ENCODE data around the gene FOXP1. TPM values are rescaled to one million over a fixed set of nuclear protein-coding genes. Genes with fewer than 3 reads are reported as not detected.

The FOXP1 gene
- total and polyA plus RNA-seq, 2 of the 13 experiments (the other 11 are each of a cell fraction or from before 2014, with no cell fraction given) = 40.4 to 59.0 TPM

- TF ChIP-seq ZMAT3 (CRISPR knock-in tag; conservative IDR thresholded peaks at IDR 0.05) (no peak), ZNF567 (CRISPR knock-in tag; IDR thresholded peaks at IDR 0.05; ENCODE audit: borderline replicate concordance) (no peak), SOX5 (CRISPR knock-in tag; IDR thresholded peaks at IDR 0.05; ENCODE audit: borderline replicate concordance) (peak; percentile 81), NFYC (CRISPR knock-in tag; IDR thresholded peaks at IDR 0.05) (peak; percentile 73), TBX3 (IDR thresholded peaks at IDR 0.05; ENCODE audit: borderline replicate concordance) (0 out of 2 replicates have a peak, but pooled peaks have one; percentile 27), FOXP1 (IDR thresholded peaks at IDR 0.05) (no peak), FOXP1 (CRISPR knock-in tag; IDR thresholded peaks at IDR 0.05) (peak; percentile 11; the same call in 1 of the 2 replicates), PATZ1 (CRISPR knock-in tag; IDR thresholded peaks at IDR 0.05) (peak; percentile 33; the same call in 1 of the 2 replicates), ZNF644 (CRISPR knock-in tag; IDR thresholded peaks at IDR 0.05; ENCODE audit: low read depth) (peak; percentile 29; the same call in 1 of the 2 replicates), ZBTB40 (IDR thresholded peaks at IDR 0.05) (no peak), ZBTB40 (CRISPR knock-in tag; IDR thresholded peaks at IDR 0.05) (no peak), ZNF883 (CRISPR knock-in tag; IDR thresholded peaks at IDR 0.05; ENCODE audit: not compliant biosample characterization) (no peak), SNAPC2 (CRISPR knock-in tag; IDR thresholded peaks at IDR 0.05) (no peak), HMGXB4 (CRISPR knock-in tag; IDR thresholded peaks at IDR 0.05; ENCODE audit: borderline replicate concordance in 1 of 2, low read depth in 1 of 2) (no peak), RBM22 (optimal IDR thresholded peaks at IDR 0.05; ENCODE audit: low read length) (no peak), ZNF44 (CRISPR knock-in tag; IDR thresholded peaks at IDR 0.05) (0 out of 2 replicates have a peak, but pooled peaks have one; percentile 36)
Observed at GRCh38 chr3:71247221-71247957, 336.1 kb downstream of the FOXP1 start (continued).
